Upper lobe of right lung (tissue), 1 donor: Measurements from ENCODE around the gene RNF152. TPM values are rescaled to one million over a fixed set of nuclear protein-coding genes. Genes with fewer than 3 reads are reported as not detected.

Experiments
- ATAC-seq: fragments of 200-7000 bp; cut with Tn5 transposase; one replicate; pipeline ENCODE4 v1.9.1; 2020; ENCODE audit warnings: mild to moderate bottlenecking, moderate library complexity
- DNase-seq: peaks from one replicate; pipeline ENCODE4 v3.0.0-alpha.2; 2020
- H3K27ac ChIP-seq: fragments of 200-600 bp; one replicate; pipeline ENCODE4 v1.8.0; 2022
- H3K27me3 ChIP-seq: fragments of 200-600 bp; one replicate; pipeline ENCODE4 v1.8.0; 2022; ENCODE audit warnings: mild to moderate bottlenecking
- H3K36me3 ChIP-seq: fragments of 200-600 bp; one replicate; pipeline ENCODE4 v1.8.0; 2022
- H3K4me1 ChIP-seq: fragments of 200-600 bp; one replicate; pipeline ENCODE4 v1.8.0; 2022
- H3K4me3 ChIP-seq: fragments of 200-600 bp; one replicate; pipeline ENCODE4 v1.8.0; 2022; ENCODE audit warnings: mild to moderate bottlenecking
- H3K9me3 ChIP-seq: fragments of 200-600 bp; one replicate; pipeline ENCODE4 v1.8.0; 2022
- intact Hi-C: fragments of 100-400 bp; cut with DNase I; formaldehyde crosslinking; loops from one replicate; pipeline ENCODE4 v1.11.0; 2022
- total RNA-seq: library from RNA; stranded (reverse); fragmentation: NEBNext Ultra II Directional; extraction: Animal tissue kit (Norgen Biotek cat#: 25700); gene quantifications from one replicate; pipeline ENCODE4 v1.2.1, GENCODE V29; 2021
- TF ChIP-seq, protein P1 (sequence below): fragments of 200-600 bp; IDR thresholded peaks from one replicate; pipeline ENCODE4 v1.8.0; 2022; ENCODE audit warnings: antibody characterized with exemption
- donor health status: DM: no; HTN: yes; CAD: no; lungs with severe emphysema.

RNF152 gene
- total RNA-seq, 1 donor from 2014 or later: 21.2 TPM

DNA sequence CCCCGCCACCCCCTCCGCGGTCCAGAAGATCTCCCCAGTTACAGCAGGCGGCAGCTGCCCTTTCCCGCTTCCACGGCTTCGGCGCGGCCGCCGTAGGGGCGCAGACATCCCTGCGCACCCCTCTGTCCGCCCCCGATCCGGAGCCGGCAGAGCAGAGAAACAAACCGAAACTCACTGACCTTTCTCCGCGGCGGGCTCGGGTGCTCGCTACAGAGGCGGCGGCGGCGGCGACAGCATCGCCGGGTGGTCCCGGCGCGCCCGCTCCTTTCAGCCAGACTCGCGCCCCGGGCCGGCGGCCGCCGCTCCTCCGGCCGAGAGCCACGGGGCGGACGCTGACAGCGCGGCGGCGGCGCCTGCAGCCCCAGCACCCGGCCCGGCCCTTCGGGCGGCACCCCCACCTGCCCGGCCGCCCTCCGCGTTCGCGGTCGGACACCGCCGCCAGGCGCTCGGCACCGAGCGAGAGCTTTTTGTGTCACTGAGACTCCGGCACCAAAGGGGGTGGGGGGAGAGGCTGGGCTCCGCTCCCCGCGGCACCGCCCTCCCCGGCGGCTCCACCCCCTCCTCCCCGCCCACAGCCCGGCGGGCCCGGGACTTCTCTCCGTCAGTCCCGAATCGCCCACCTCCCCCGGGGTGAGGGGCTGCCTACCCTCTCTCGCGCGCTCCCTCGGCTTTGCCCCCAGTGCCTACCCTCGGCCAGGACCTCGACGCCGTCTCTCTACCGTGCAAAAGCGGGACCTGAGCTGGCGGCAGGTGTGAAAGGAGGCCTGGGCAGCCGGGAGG is 1.4 kb upstream of the RNF152 start:
- H3K36me3 ChIP-seq: no peaks in the 10 kb centered on the region
- intact Hi-C loops: loop anchor here (5.0 to 10.0 kb wide), 2 partner anchors 259 to 312 kb away; no protein-coding TSS in a partner anchor
- peak overlapping the region; percentile 82 for H3K27ac ChIP-seq
- peaks cover 6% of the 10 kb centered on the region for H3K27me3 ChIP-seq
- H3K9me3 ChIP-seq: no peaks in the 10 kb centered on the region
- ATAC-seq (peak; percentile 95), DNase-seq (peak; percentile 87)
- peak overlapping the region; percentile 73 for H3K4me3 ChIP-seq
- H3K4me1 ChIP-seq: peaks cover 8% of the 10 kb centered on the region
- TF ChIP-seq, protein P1, sequence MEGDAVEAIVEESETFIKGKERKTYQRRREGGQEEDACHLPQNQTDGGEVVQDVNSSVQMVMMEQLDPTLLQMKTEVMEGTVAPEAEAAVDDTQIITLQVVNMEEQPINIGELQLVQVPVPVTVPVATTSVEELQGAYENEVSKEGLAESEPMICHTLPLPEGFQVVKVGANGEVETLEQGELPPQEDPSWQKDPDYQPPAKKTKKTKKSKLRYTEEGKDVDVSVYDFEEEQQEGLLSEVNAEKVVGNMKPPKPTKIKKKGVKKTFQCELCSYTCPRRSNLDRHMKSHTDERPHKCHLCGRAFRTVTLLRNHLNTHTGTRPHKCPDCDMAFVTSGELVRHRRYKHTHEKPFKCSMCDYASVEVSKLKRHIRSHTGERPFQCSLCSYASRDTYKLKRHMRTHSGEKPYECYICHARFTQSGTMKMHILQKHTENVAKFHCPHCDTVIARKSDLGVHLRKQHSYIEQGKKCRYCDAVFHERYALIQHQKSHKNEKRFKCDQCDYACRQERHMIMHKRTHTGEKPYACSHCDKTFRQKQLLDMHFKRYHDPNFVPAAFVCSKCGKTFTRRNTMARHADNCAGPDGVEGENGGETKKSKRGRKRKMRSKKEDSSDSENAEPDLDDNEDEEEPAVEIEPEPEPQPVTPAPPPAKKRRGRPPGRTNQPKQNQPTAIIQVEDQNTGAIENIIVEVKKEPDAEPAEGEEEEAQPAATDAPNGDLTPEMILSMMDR: peak; percentile 27

DNA sequence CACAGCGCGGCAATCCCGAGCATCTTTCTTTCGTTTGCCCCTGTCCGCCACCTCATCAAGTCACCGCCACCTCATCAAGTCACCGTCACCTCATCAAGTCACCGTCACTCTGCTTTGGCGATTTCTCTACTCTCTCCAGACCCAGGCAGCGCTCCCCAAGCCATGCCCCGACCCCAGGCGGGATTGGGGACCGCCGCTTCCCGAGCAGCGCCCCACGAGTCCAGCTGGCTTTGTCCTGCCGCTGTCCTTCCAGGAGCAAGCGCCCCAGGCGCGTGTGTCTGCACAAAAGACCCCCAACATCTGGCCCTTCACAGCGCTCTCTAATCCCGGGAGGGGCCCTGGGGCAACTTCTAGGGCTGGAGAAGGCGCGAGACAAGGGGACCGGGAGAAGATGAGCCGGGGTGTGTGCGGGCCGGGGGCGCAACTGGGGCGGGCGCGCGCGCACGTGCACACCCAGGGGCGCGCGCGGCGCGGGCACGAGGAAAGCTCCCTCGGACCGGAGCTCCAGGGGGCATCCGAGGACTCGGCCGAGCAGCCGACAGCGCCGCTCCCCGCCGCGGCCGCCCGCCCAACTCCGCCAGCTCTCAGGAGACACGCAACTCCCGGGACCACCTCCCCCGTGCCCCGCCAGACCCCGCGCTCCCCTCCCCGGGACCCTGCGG is 633 bp upstream of the RNF152 start:
- H3K27ac ChIP-seq: peak overlapping the region; percentile 82
- H3K4me1 ChIP-seq: peaks cover 8% of the 10 kb centered on the region
- H3K36me3 ChIP-seq: no peaks in the 10 kb centered on the region
- DNase-seq (peak; percentile 74), ATAC-seq (peak; percentile 46)
- no peaks in the 10 kb centered on the region for H3K9me3 ChIP-seq
- TF ChIP-seq, protein P1: no peak
- intact Hi-C loops: loop anchor here (5.0 to 10.0 kb wide), 2 partner anchors 259 to 311 kb away; no protein-coding TSS in a partner anchor
- peaks cover 6% of the 10 kb centered on the region for H3K27me3 ChIP-seq
- H3K4me3 ChIP-seq: peak overlapping the region; percentile 73

DNA sequence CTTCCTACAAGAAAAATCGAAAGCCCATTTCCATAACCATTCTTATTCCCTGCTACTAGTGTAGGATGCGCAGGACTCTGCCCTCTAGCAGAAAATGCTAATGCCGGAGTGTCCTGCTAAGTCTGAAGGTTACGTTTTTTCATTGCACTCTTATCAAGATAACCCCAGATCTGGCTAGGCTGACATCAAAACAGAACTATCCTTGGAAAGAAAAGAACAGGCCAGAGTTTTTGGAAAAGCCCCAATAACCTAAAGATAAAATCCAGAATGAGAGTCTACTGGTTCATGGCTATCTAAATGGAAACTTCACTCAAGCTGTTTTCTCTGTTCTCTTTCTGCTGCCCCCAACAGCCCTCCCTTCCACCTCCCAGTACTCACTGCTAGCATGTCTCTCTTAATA is 913 bp downstream of the RNF152 start:
- Histone ChIP-seq H3K9me3 (no peaks in the 10 kb centered on the region), H3K27ac (no peak overlapping the region), H3K4me3 (peak overlapping the region; percentile 73), H3K27me3 (peaks cover 6% of the 10 kb centered on the region), H3K4me1 (peaks cover 8% of the 10 kb centered on the region), H3K36me3 (no peaks in the 10 kb centered on the region)
- ATAC-seq: no peak
- intact Hi-C loops: loop anchor here (5.0 to 10.0 kb wide), 2 partner anchors 257 to 310 kb away; no protein-coding TSS in a partner anchor
- TF ChIP-seq, protein P1: no peak
- DNase-seq: no peak

DNA sequence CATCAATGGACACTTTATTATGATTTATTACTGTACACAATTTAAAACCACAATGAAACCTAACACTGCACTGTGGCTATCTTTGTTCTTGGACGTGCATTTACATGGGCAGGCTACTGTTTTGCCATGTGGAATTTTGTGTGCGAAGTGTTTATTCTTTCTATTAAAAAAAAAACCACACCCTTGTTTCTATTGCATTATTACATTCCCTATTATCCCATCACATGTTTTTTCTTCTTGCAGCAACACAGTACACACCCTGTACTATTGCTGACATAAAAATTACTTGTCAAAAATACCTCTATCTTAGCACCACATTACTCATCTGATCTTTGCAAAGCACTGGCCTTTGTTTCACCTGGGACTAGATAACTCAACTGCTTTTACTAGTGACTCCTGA is 1.5 kb downstream of the RNF152 start:
- no peak for DNase-seq
- peak overlapping the region; percentile 73 for H3K4me3 ChIP-seq
- intact Hi-C loops: loop anchor here (5.0 to 10.0 kb wide), 2 partner anchors 256 to 309 kb away; no protein-coding TSS in a partner anchor

DNA sequence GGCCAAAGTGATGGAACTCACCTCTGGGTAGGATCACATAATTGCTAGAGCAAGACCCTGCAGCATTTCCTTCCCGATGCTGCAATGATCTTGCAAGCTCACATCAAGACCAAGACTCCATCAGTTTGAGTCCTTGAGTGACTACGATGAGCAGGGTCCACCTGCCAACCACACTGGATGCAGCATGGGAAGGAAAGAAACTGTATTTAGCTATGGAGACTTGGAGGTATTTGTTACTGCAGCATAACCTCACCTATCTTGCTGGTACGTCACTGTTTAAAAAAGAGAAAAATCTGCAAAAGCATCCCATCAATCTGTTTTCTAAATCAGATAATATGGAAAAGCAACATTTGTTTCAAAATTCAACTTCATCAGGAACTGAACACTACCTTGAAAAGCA is 2.5 kb downstream of the RNF152 start:
- no peak for ATAC-seq
- TF ChIP-seq, protein P1: no peak
- no peaks in the 10 kb centered on the region for H3K9me3 ChIP-seq
- no peak overlapping the region for H3K27ac ChIP-seq
- H3K4me1 ChIP-seq: peaks cover 8% of the 10 kb centered on the region
- DNase-seq: no peak
- H3K4me3 ChIP-seq: no peak overlapping the region
- H3K36me3 ChIP-seq: no peaks in the 10 kb centered on the region
- H3K27me3 ChIP-seq: peaks cover 6% of the 10 kb centered on the region
- intact Hi-C loops: loop anchor here (5.0 to 10.0 kb wide), 2 partner anchors 256 to 308 kb away; no protein-coding TSS in a partner anchor

More for the DNA sequence above, 1.5 kb downstream of the RNF152 start:
- Histone ChIP-seq H3K27ac (no peak overlapping the region), H3K36me3 (no peaks in the 10 kb centered on the region), H3K4me1 (peaks cover 8% of the 10 kb centered on the region), H3K27me3 (peaks cover 6% of the 10 kb centered on the region), H3K9me3 (no peaks in the 10 kb centered on the region)
- ATAC-seq: no peak
- TF ChIP-seq, protein P1: no peak
